ENCODE measurements around the gene GLIS2. TPM values are rescaled to one million over a fixed set of nuclear protein-coding genes. Genes with fewer than 3 reads are reported as not detected.

Gene GLIS2
- polyA plus RNA-seq, 1 donor = 11.5 TPM

GRCh38 chr16:4385066-4385788, 69.4 kb downstream of the GLIS2 start:
- DNase-seq = no peak
- WGBS (ENCODE audit: insufficient coverage, low lambda C conversion rate) = no CpG with 5 or more reads among the region's 20 CpGs
- Histone ChIP-seq H3K27ac (ENCODE audit: low read length) (no peak overlapping the region), H3K4me1 (ENCODE audit: control insufficient read depth, insufficient read depth, low read length) (no peaks in the 10 kb centered on the region), H3K27me3 (ENCODE audit: control insufficient read depth, insufficient read depth, low read length) (no peaks in the 10 kb centered on the region), H3K4me3 (ENCODE audit: low read length) (no peak overlapping the region), H3K36me3 (ENCODE audit: control insufficient read depth, insufficient read depth, low read length) (peaks cover 77% of the 10 kb centered on the region), H3K9me3 (ENCODE audit: control insufficient read depth, low read depth, low read length) (peaks cover 3% of the 10 kb centered on the region)

- peaks cover 3% of the 10 kb centered on the region for H3K9me3 ChIP-seq (ENCODE audit: control insufficient read depth, low read depth, low read length)
- DNase-seq = no peak
- H3K4me3 ChIP-seq (ENCODE audit: low read length) = no peak overlapping the region
- no peaks in the 10 kb centered on the region for H3K4me1 ChIP-seq (ENCODE audit: control insufficient read depth, insufficient read depth, low read length)
- no peak overlapping the region for H3K27ac ChIP-seq (ENCODE audit: low read length)
- H3K36me3 ChIP-seq (ENCODE audit: control insufficient read depth, insufficient read depth, low read length) = peaks cover 73% of the 10 kb centered on the region
- no peaks in the 10 kb centered on the region for H3K27me3 ChIP-seq (ENCODE audit: control insufficient read depth, insufficient read depth, low read length)
- WGBS (ENCODE audit: insufficient coverage, low lambda C conversion rate) = no CpG with 5 or more reads among the region's 11 CpGs
Observed at GRCh38 chr16:4385789-4386450, 70.1 kb downstream of the GLIS2 start.

GRCh38 chr16:4386451-4386805, 70.6 kb downstream of the GLIS2 start:
- WGBS (ENCODE audit: insufficient coverage, low lambda C conversion rate) = no CpG with 5 or more reads among the region's 8 CpGs
- no peak overlapping the region for H3K27ac ChIP-seq (ENCODE audit: low read length)
- DNase-seq = no peak
- H3K27me3 ChIP-seq (ENCODE audit: control insufficient read depth, insufficient read depth, low read length) = no peaks in the 10 kb centered on the region
- H3K36me3 ChIP-seq (ENCODE audit: control insufficient read depth, insufficient read depth, low read length) = peaks cover 70% of the 10 kb centered on the region
- no peaks in the 10 kb centered on the region for H3K4me1 ChIP-seq (ENCODE audit: control insufficient read depth, insufficient read depth, low read length)
- H3K9me3 ChIP-seq (ENCODE audit: control insufficient read depth, low read depth, low read length) = no peaks in the 10 kb centered on the region
- no peak overlapping the region for H3K4me3 ChIP-seq (ENCODE audit: low read length)

GRCh38 chr16:4386951-4387565, 71.2 kb downstream of the GLIS2 start:
- Histone ChIP-seq H3K27me3 (ENCODE audit: control insufficient read depth, insufficient read depth, low read length) (no peaks in the 10 kb centered on the region), H3K4me1 (ENCODE audit: control insufficient read depth, insufficient read depth, low read length) (peaks cover 1% of the 10 kb centered on the region), H3K27ac (ENCODE audit: low read length) (no peak overlapping the region), H3K4me3 (ENCODE audit: low read length) (no peak overlapping the region), H3K36me3 (ENCODE audit: control insufficient read depth, insufficient read depth, low read length) (peaks cover 74% of the 10 kb centered on the region), H3K9me3 (ENCODE audit: control insufficient read depth, low read depth, low read length) (no peaks in the 10 kb centered on the region)
- no CpG with 5 or more reads among the region's 10 CpGs for WGBS (ENCODE audit: insufficient coverage, low lambda C conversion rate)
- DNase-seq = no peak

GRCh38 chr16:4387781-4388180, 71.9 kb downstream of the GLIS2 start:
- DNase-seq = no peak
- H3K4me3 ChIP-seq (ENCODE audit: low read length) = no peak overlapping the region
- no CpG with 5 or more reads among the region's 20 CpGs for WGBS (ENCODE audit: insufficient coverage, low lambda C conversion rate)
- peaks cover 3% of the 10 kb centered on the region for H3K9me3 ChIP-seq (ENCODE audit: control insufficient read depth, low read depth, low read length)
- peaks cover 69% of the 10 kb centered on the region for H3K36me3 ChIP-seq (ENCODE audit: control insufficient read depth, insufficient read depth, low read length)
- no peaks in the 10 kb centered on the region for H3K27me3 ChIP-seq (ENCODE audit: control insufficient read depth, insufficient read depth, low read length)
- H3K27ac ChIP-seq (ENCODE audit: low read length) = no peak overlapping the region
- H3K4me1 ChIP-seq (ENCODE audit: control insufficient read depth, insufficient read depth, low read length) = peaks cover 9% of the 10 kb centered on the region

- peaks cover 68% of the 10 kb centered on the region for H3K36me3 ChIP-seq (ENCODE audit: control insufficient read depth, insufficient read depth, low read length)
- peaks cover 3% of the 10 kb centered on the region for H3K9me3 ChIP-seq (ENCODE audit: control insufficient read depth, low read depth, low read length)
- no peak overlapping the region for H3K27ac ChIP-seq (ENCODE audit: low read length)
- peaks cover 15% of the 10 kb centered on the region for H3K4me1 ChIP-seq (ENCODE audit: control insufficient read depth, insufficient read depth, low read length)
- no peak overlapping the region for H3K4me3 ChIP-seq (ENCODE audit: low read length)
- WGBS (ENCODE audit: insufficient coverage, low lambda C conversion rate) = no CpG with 5 or more reads among the region's 19 CpGs
- no peak for DNase-seq
- H3K27me3 ChIP-seq (ENCODE audit: control insufficient read depth, insufficient read depth, low read length) = no peaks in the 10 kb centered on the region
Observed at GRCh38 chr16:4388271-4389021, 72.6 kb downstream of the GLIS2 start.

Other genes starting within 250 kb of the GLIS2 start
- 8.1 TPM for gene ADCY9, start 199.6 kb upstream of the GLIS2 start, polyA plus RNA-seq
- 2.3 TPM for gene SRL, start 74.0 kb upstream of the GLIS2 start, polyA plus RNA-seq
- 13.7 TPM for gene TFAP4, start 43.0 kb upstream of the GLIS2 start, polyA plus RNA-seq
- 37.9 TPM for gene PAM16, start 35.3 kb downstream of the GLIS2 start, polyA plus RNA-seq
- gene VASN, start 55.8 kb downstream of the GLIS2 start, polyA plus RNA-seq = 5.7 TPM
- 41.4 TPM for gene CORO7, start 100.5 kb downstream of the GLIS2 start, polyA plus RNA-seq
- 46.0 TPM for gene DNAJA3, start 109.8 kb downstream of the GLIS2 start, polyA plus RNA-seq
- gene NMRAL1, start 158.6 kb downstream of the GLIS2 start, polyA plus RNA-seq = 37.7 TPM
- gene HMOX2, start 160.3 kb downstream of the GLIS2 start, polyA plus RNA-seq = 47.6 TPM
- gene CDIP1, start 222.7 kb downstream of the GLIS2 start, polyA plus RNA-seq = 44.6 TPM
- gene C16orf96, start 240.3 kb downstream of the GLIS2 start, polyA plus RNA-seq = 0.18 TPM